Astrocyte of the spinal cord (primary cell): Measurements from ENCODE around the gene NUMB.

Experiments
- DNase-seq: peaks from one replicate; pipeline ENCODE4 v3.0.0; 2011; ENCODE audit warnings: low read depth, low spot score
- H3K4me3 ChIP-seq: 2 replicates; pipeline ENCODE4 v1.5.1; 2011; ENCODE audit warnings: low read depth, mild to moderate bottlenecking, low read length, moderate library complexity
- in situ Hi-C: cut with HindIII; loops from 2 replicates; pipeline ENCODE4 v1.10.0; 2017; ENCODE audit warnings: low sequenced_read_pairs
- TF ChIP-seq, protein P1 (sequence below): IDR thresholded peaks from 2 replicates; pipeline ENCODE4 v1.5.1; 2012; ENCODE audit warnings: low read depth, mild to moderate bottlenecking, low read length, inconsistent platforms

Gene NUMB

GRCh38 chr14:73255693-73256225 lies 202.6 kb downstream of the NUMB start:
- in situ Hi-C loops = no loop called here
- H3K4me3 ChIP-seq = no peak overlapping the region
- TF ChIP-seq, protein P1, sequence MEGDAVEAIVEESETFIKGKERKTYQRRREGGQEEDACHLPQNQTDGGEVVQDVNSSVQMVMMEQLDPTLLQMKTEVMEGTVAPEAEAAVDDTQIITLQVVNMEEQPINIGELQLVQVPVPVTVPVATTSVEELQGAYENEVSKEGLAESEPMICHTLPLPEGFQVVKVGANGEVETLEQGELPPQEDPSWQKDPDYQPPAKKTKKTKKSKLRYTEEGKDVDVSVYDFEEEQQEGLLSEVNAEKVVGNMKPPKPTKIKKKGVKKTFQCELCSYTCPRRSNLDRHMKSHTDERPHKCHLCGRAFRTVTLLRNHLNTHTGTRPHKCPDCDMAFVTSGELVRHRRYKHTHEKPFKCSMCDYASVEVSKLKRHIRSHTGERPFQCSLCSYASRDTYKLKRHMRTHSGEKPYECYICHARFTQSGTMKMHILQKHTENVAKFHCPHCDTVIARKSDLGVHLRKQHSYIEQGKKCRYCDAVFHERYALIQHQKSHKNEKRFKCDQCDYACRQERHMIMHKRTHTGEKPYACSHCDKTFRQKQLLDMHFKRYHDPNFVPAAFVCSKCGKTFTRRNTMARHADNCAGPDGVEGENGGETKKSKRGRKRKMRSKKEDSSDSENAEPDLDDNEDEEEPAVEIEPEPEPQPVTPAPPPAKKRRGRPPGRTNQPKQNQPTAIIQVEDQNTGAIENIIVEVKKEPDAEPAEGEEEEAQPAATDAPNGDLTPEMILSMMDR = no peak
- no peak for DNase-seq

GRCh38 chr14:73255005-73255400 lies 203.3 kb downstream of the NUMB start:
- TF ChIP-seq, protein P1 = no peak
- in situ Hi-C loops = no loop called here
- DNase-seq = no peak

GRCh38 chr14:73254247-73255004 lies 203.9 kb downstream of the NUMB start:
- H3K4me3 ChIP-seq = no peak overlapping the region
- DNase-seq = no peak
- in situ Hi-C loops = no loop called here
- TF ChIP-seq, protein P1 = no peak

More at GRCh38 chr14:73255005-73255400, 203.3 kb downstream of the NUMB start:
- no peak overlapping the region for H3K4me3 ChIP-seq

GRCh38 chr14:73253721-73254120 lies 204.6 kb downstream of the NUMB start:
- H3K4me3 ChIP-seq = no peak overlapping the region
- TF ChIP-seq, protein P1 = no peak
- DNase-seq = no peak
- in situ Hi-C loops = no loop called here

DNA sequence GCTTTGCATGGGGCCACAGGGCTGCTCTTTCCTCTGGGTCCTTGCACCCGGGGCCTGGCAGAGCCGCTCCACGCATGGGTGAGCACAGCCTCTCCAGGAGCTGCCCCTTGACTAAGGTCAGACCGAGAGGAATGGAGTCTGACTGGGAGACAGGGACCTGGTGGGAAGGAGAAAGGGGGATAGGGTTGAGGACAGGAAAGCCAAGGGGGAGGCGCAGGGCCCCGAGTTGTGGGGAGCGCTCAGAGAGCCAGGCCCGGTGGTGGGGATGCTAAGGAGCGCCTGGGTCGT lies 205.1 kb downstream of the NUMB start:
- no peak overlapping the region for H3K4me3 ChIP-seq
- no peak for DNase-seq
- TF ChIP-seq, protein P1 = no peak
- in situ Hi-C loops = no loop called here

GRCh38 chr14:73252491-73253322 lies 205.6 kb downstream of the NUMB start:
- TF ChIP-seq, protein P1 = no peak
- in situ Hi-C loops = no loop called here

More at GRCh38 chr14:73252491-73253322, 205.6 kb downstream of the NUMB start:
- no peak overlapping the region for H3K4me3 ChIP-seq
- no peak for DNase-seq
